OCI-LY1 (cell line): Measurements from ENCODE around the gene PM20D1.

ENCODE experiments used
- H2AFZ ChIP-seq: fragments of 200-600 bp; sonication (generic), shearing (Covaris generic); 2 replicates; pipeline ENCODE4 v1.6.0; 2014; ENCODE audit warnings: antibody characterized with exemption, mild to moderate bottlenecking, low read length
- H3F3A ChIP-seq: fragments of 200-600 bp; sonication (generic), shearing (Covaris generic); 2 replicates; pipeline ENCODE4 v1.6.0; 2014; ENCODE audit warnings: mild to moderate bottlenecking, antibody characterized with exemption, low read length, moderate library complexity; ENCODE audit not compliant: insufficient read depth
- H3K27ac ChIP-seq: fragments of 200-600 bp; sonication (generic); 2 replicates; pipeline ENCODE4 v1.5.1; 2014; ENCODE audit warnings: low read length, mixed run types, mild to moderate bottlenecking, low read depth; ENCODE audit not compliant: poor library complexity, severe bottlenecking
- H3K27me3 ChIP-seq: fragments of 200-600 bp; sonication (generic); 2 replicates; pipeline ENCODE4 v1.6.0; 2014; ENCODE audit warnings: antibody characterized with exemption, mild to moderate bottlenecking, low read length, moderate library complexity; ENCODE audit not compliant: insufficient read depth
- H3K36me3 ChIP-seq: fragments of 200-600 bp; sonication (generic); 2 replicates; pipeline ENCODE4 v1.6.1; 2014; ENCODE audit warnings: mild to moderate bottlenecking, antibody characterized with exemption, low read length, moderate library complexity, mixed read lengths; ENCODE audit not compliant: insufficient read depth
- H3K4me1 ChIP-seq: fragments of 200-600 bp; sonication (generic); 2 replicates; pipeline ENCODE4 v1.5.1; 2014; ENCODE audit warnings: mild to moderate bottlenecking, low read length, moderate library complexity; ENCODE audit not compliant: insufficient read depth, severe bottlenecking
- H3K4me2 ChIP-seq: fragments of 200-600 bp; sonication (generic), shearing (Covaris generic); 2 replicates; pipeline ENCODE4 v1.6.1; 2014; ENCODE audit warnings: low read length
- H3K4me3 ChIP-seq: fragments of 200-600 bp; sonication (generic); 2 replicates; pipeline ENCODE4 v1.5.1; 2014; ENCODE audit warnings: low read length, low read depth, mild to moderate bottlenecking, mixed read lengths; ENCODE audit not compliant: poor library complexity, severe bottlenecking
- H3K79me2 ChIP-seq: fragments of 200-600 bp; shearing (Covaris generic); 2 replicates; pipeline ENCODE4 v1.6.1; 2016; ENCODE audit warnings: mixed run types, low read length, mixed read lengths; ENCODE audit not compliant: insufficient read depth
- H3K9ac ChIP-seq: fragments of 200-600 bp; sonication (generic), shearing (Covaris generic); 2 replicates; pipeline ENCODE4 v1.6.1; 2014; ENCODE audit warnings: mild to moderate bottlenecking, low read length, mixed read lengths
- H3K9me2 ChIP-seq: fragments of 200-600 bp; sonication (generic), shearing (Covaris generic); 2 replicates; pipeline ENCODE4 v1.6.1; 2014; ENCODE audit warnings: low read depth, mild to moderate bottlenecking, low read length, mixed read lengths
- H3K9me3 ChIP-seq: fragments of 200-600 bp; shearing (Covaris generic); 2 replicates; pipeline ENCODE4 v1.6.1; 2014; ENCODE audit warnings: low read length, mixed read lengths
- H4K20me1 ChIP-seq: fragments of 200-600 bp; sonication (generic), shearing (Covaris generic); 2 replicates; pipeline ENCODE4 v1.6.0; 2016; ENCODE audit warnings: mild to moderate bottlenecking, low read length; ENCODE audit not compliant: insufficient read depth
- EZH2 ChIP-seq: fragments of 200-600 bp; sonication (generic), shearing (Covaris generic); IDR thresholded peaks from 2 replicates; pipeline ENCODE4 v1.8.0; 2017; ENCODE audit warnings: borderline replicate concordance, mixed run types, mild to moderate bottlenecking, antibody characterized with exemption, low read length, moderate library complexity, mixed read lengths
- TF ChIP-seq, protein P1 (sequence below): fragments of 200-600 bp; sonication (generic), shearing (Covaris generic); IDR thresholded peaks from 2 replicates; pipeline ENCODE4 v1.5.1; 2017; ENCODE audit warnings: mild to moderate bottlenecking, antibody characterized with exemption, low read length, moderate library complexity, mixed read lengths

The PM20D1 gene

DNA sequence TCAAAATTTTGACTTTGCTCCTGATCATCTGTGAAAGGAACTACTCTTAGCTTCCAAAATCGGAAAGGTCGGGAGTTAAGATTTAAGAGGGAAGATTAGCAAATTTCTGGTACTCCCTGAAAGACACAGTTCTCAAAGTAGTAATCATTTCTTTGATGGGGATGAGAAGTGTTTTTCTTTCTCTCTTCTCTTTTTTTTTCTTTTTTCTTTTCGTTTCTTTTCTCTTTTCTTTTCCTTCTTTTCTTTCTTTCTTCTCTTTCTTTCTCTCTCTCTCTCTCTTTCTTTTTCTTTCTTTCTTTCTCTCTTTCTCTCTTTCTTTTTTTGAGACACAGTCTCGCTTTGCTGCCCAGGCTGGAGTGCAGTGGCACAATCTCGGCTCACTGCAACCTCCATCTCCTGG is 69.6 kb downstream of the PM20D1 start:
- Histone ChIP-seq H3K36me3 (no peaks in the 10 kb centered on the region; the same call in 1 of the 2 replicates), H4K20me1 (no peaks in the 10 kb centered on the region), H3K27ac (no peak overlapping the region), H3K4me1 (no peaks in the 10 kb centered on the region), H3K79me2 (no peaks in the 10 kb centered on the region), H3F3A (no peaks in the 10 kb centered on the region), H3K9ac (no peak overlapping the region), H3K9me2 (no peaks in the 10 kb centered on the region), H3K27me3 (peaks cover 13% of the 10 kb centered on the region; the same call in 1 of the 2 replicates), H3K4me3 (no peak overlapping the region), H3K9me3 (0 out of 2 replicates have a peak, but pooled peaks cover 5% of the 10 kb centered on the region), H3K4me2 (no peak overlapping the region), H2AFZ (no peak overlapping the region)
- TF ChIP-seq EZH2 = no peak
- TF ChIP-seq, protein P1, sequence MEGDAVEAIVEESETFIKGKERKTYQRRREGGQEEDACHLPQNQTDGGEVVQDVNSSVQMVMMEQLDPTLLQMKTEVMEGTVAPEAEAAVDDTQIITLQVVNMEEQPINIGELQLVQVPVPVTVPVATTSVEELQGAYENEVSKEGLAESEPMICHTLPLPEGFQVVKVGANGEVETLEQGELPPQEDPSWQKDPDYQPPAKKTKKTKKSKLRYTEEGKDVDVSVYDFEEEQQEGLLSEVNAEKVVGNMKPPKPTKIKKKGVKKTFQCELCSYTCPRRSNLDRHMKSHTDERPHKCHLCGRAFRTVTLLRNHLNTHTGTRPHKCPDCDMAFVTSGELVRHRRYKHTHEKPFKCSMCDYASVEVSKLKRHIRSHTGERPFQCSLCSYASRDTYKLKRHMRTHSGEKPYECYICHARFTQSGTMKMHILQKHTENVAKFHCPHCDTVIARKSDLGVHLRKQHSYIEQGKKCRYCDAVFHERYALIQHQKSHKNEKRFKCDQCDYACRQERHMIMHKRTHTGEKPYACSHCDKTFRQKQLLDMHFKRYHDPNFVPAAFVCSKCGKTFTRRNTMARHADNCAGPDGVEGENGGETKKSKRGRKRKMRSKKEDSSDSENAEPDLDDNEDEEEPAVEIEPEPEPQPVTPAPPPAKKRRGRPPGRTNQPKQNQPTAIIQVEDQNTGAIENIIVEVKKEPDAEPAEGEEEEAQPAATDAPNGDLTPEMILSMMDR = no peak
